Smooth muscle cell (in vitro differentiated cells): ENCODE measurements around the gene EPHA1. TPM values are rescaled to one million over a fixed set of nuclear protein-coding genes. Genes with fewer than 3 reads are reported as not detected.

ENCODE experiments used
- DNase-seq: peaks from one replicate; lab custom pipeline; 2025; ENCODE audit not compliant: unreplicated experiment; lab: John Stamatoyannopoulos, UW
- H2AFZ ChIP-seq: fragments of 200-600 bp; sonication (generic); 2 replicates; pipeline ENCODE4 v1.6.0; 2016; ENCODE audit warnings: antibody characterized with exemption, low read depth, mild to moderate bottlenecking
- H3F3A ChIP-seq: fragments of 200-600 bp; sonication (generic); 2 replicates; pipeline ENCODE4 v1.6.0; 2017; ENCODE audit warnings: antibody characterized with exemption, low read depth
- H3K27ac ChIP-seq: fragments of 200-600 bp; sonication (generic); 2 replicates; pipeline ENCODE4 v1.5.1; 2016; ENCODE audit warnings: low read depth, mild to moderate bottlenecking
- H3K27me3 ChIP-seq: fragments of 200-600 bp; sonication (generic); 2 replicates; pipeline ENCODE4 v1.6.1; 2016; ENCODE audit warnings: low read depth, mild to moderate bottlenecking
- H3K36me3 ChIP-seq: fragments of 200-600 bp; sonication (generic); 2 replicates; pipeline ENCODE4 v1.5.1; 2016; ENCODE audit warnings: low read depth
- H3K4me1 ChIP-seq: fragments of 200-600 bp; sonication (generic); 2 replicates; pipeline ENCODE4 v1.5.1; 2016; ENCODE audit warnings: low read depth
- H3K4me2 ChIP-seq: fragments of 200-600 bp; sonication (generic); 2 replicates; pipeline ENCODE4 v1.6.0; 2016; ENCODE audit warnings: mild to moderate bottlenecking
- H3K4me3 ChIP-seq: fragments of 200-600 bp; sonication (generic); 2 replicates; pipeline ENCODE4 v1.5.1; 2016; ENCODE audit warnings: mild to moderate bottlenecking
- H3K79me2 ChIP-seq: fragments of 200-600 bp; sonication (generic); 2 replicates; pipeline ENCODE4 v1.6.0; 2016; ENCODE audit warnings: low read depth, mild to moderate bottlenecking
- H3K9ac ChIP-seq: fragments of 200-600 bp; sonication (generic); 2 replicates; pipeline ENCODE4 v1.6.0; 2016; ENCODE audit warnings: low read depth
- H3K9me3 ChIP-seq: fragments of 200-600 bp; sonication (generic); replicated peaks from 2 replicates; pipeline ENCODE4 v1.5.1; 2016; ENCODE audit warnings: low read depth
- H4K20me1 ChIP-seq: fragments of 200-600 bp; sonication (generic); 2 replicates; pipeline ENCODE4 v1.6.0; 2016; ENCODE audit warnings: low read depth
- WGBS: methylation state at CpG from one replicate; pipeline ENCODE4 v1.1.7; 2016; ENCODE audit warnings: low lambda C conversion rate; 5-methylcytosine and 5-hydroxymethylcytosine counted together
- microRNA-seq: library from miRNA; unstranded; fragments of <30 nt; microRNA quantifications from one replicate; pipeline ENCODE4, GENCODE V29; 2016; ENCODE audit warnings: borderline number of aligned reads
- polyA plus RNA-seq: library from polyadenylated mRNA; unstranded; fragments of >200 nt; fragmentation: Nextera tagmentation; extraction: Ambion mirVana; gene quantifications from 2 replicates; pipeline ENCODE4 v1.2.1, GENCODE V29; 2016
- small RNA-seq: library from RNA; depleted of rRNA; stranded (forward); fragments of <200 nt; gene quantifications from one replicate; pipeline ENCODE3, GENCODE V24; 2014
- total RNA-seq: library from RNA; depleted of rRNA; stranded (reverse); fragments of >200 nt; gene quantifications from 2 replicates; pipeline ENCODE4 v1.2.3, GENCODE V29; 2014
- TF ChIP-seq, protein P1 (sequence below): fragments of 200-600 bp; sonication (generic); IDR thresholded peaks from 2 replicates; pipeline ENCODE4 v1.5.1; 2017; ENCODE audit warnings: borderline replicate concordance, mild to moderate bottlenecking, antibody characterized with exemption; ENCODE audit not compliant: insufficient read depth, poor library complexity, severe bottlenecking

Gene EPHA1
- total and polyA plus RNA-seq, 2 experiments from 2014 or later = 8.7 to 19.1 TPM

- H3F3A ChIP-seq = no peaks in the 10 kb centered on the region
- H3K9ac ChIP-seq = no peak overlapping the region
- no peak overlapping the region for H3K27ac ChIP-seq
- H4K20me1 ChIP-seq = no peaks in the 10 kb centered on the region
- H3K79me2 ChIP-seq = no peaks in the 10 kb centered on the region
- H3K27me3 ChIP-seq = peaks cover 24% of the 10 kb centered on the region
- DNase-seq = no peak
- TF ChIP-seq, protein P1, sequence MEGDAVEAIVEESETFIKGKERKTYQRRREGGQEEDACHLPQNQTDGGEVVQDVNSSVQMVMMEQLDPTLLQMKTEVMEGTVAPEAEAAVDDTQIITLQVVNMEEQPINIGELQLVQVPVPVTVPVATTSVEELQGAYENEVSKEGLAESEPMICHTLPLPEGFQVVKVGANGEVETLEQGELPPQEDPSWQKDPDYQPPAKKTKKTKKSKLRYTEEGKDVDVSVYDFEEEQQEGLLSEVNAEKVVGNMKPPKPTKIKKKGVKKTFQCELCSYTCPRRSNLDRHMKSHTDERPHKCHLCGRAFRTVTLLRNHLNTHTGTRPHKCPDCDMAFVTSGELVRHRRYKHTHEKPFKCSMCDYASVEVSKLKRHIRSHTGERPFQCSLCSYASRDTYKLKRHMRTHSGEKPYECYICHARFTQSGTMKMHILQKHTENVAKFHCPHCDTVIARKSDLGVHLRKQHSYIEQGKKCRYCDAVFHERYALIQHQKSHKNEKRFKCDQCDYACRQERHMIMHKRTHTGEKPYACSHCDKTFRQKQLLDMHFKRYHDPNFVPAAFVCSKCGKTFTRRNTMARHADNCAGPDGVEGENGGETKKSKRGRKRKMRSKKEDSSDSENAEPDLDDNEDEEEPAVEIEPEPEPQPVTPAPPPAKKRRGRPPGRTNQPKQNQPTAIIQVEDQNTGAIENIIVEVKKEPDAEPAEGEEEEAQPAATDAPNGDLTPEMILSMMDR = no peak
- WGBS = 93% methylated on average over 8 of the region's 8 CpGs
- H3K4me3 ChIP-seq = no peak overlapping the region
- peaks cover 3% of the 10 kb centered on the region for H3K4me1 ChIP-seq
- H3K4me2 ChIP-seq = no peak overlapping the region
- no peak overlapping the region for H2AFZ ChIP-seq
- no peaks in the 10 kb centered on the region for H3K36me3 ChIP-seq
- no peaks in the 10 kb centered on the region for H3K9me3 ChIP-seq
Measured at GRCh38 chr7:143341842-143342241, 66.8 kb downstream of the EPHA1 start.

Small RNAs within 50 kb of the gene (microRNA-seq; reads per million reads assigned to microRNA genes)
- 4.1 reads per million for gene MIR6892

Small RNAs within 50 kb of the gene (small RNA-seq; reads per million reads assigned to genes)
- gene MIR6892 = 2.3 reads per million, percentile 47 among the genes with 10 or more reads in this experiment

Other genes with a start within 250 kb of the EPHA1 start
- not detected in 2 replicates for gene TAS2R39, start 225.4 kb downstream of the EPHA1 start, total RNA-seq
- not detected in 2 replicates for gene TAS2R39, start 225.4 kb downstream of the EPHA1 start, polyA plus RNA-seq
- gene TAS2R40, start 186.8 kb downstream of the EPHA1 start, total RNA-seq = not detected in 2 replicates
- not detected in 2 replicates for gene TAS2R40, start 186.8 kb downstream of the EPHA1 start, polyA plus RNA-seq
- gene GSTK1, start 145.4 kb downstream of the EPHA1 start, total RNA-seq = 102 and 158 TPM in 2 replicates
- 105 and 136 TPM in 2 replicates for gene GSTK1, start 145.4 kb downstream of the EPHA1 start, polyA plus RNA-seq
- 0.99 and 9.1 TPM in 2 replicates for gene TMEM139, start 123.9 kb downstream of the EPHA1 start, total RNA-seq
- gene TMEM139, start 123.9 kb downstream of the EPHA1 start, polyA plus RNA-seq = 0.93 and 4.0 TPM in 2 replicates
- gene CASP2, start 120.5 kb downstream of the EPHA1 start, total RNA-seq = 13.4 and 22.0 TPM in 2 replicates
- 8.1 and 10.7 TPM in 2 replicates for gene CASP2, start 120.5 kb downstream of the EPHA1 start, polyA plus RNA-seq
- not detected in 2 replicates for gene CLCN1, start 92.7 kb downstream of the EPHA1 start, total RNA-seq
- not detected in 2 replicates for gene CLCN1, start 92.7 kb downstream of the EPHA1 start, polyA plus RNA-seq
- 0.09 and 0.31 TPM in 2 replicates for gene FAM131B, start 46.1 kb downstream of the EPHA1 start, total RNA-seq
- gene FAM131B, start 46.1 kb downstream of the EPHA1 start, polyA plus RNA-seq = 0.03 TPM in 1 of 2 replicates, not detected in the other
- gene ZYX, start 27.5 kb downstream of the EPHA1 start, total RNA-seq = 52.2 and 71.1 TPM in 2 replicates
- gene ZYX, start 27.5 kb downstream of the EPHA1 start, polyA plus RNA-seq = 322 and 354 TPM in 2 replicates
- gene TAS2R60, start 34.6 kb upstream of the EPHA1 start, total RNA-seq = not detected in 2 replicates
- gene TAS2R60, start 34.6 kb upstream of the EPHA1 start, polyA plus RNA-seq = not detected in 2 replicates
- gene TAS2R41, start 69.0 kb upstream of the EPHA1 start, total RNA-seq = not detected in 2 replicates
- gene TAS2R41, start 69.0 kb upstream of the EPHA1 start, polyA plus RNA-seq = not detected in 2 replicates
- 0.18 and 1.8 TPM in 2 replicates for gene CTAGE15, start 162.9 kb upstream of the EPHA1 start, total RNA-seq
- gene CTAGE15, start 162.9 kb upstream of the EPHA1 start, polyA plus RNA-seq = 0.14 and 0.15 TPM in 2 replicates
- 6.0 and 6.2 TPM in 2 replicates for gene TCAF2, start 212.1 kb upstream of the EPHA1 start, total RNA-seq
- gene TCAF2, start 212.1 kb upstream of the EPHA1 start, polyA plus RNA-seq = 3.4 and 4.6 TPM in 2 replicates